ENCODE measurements around the gene WHRN.

DNA sequence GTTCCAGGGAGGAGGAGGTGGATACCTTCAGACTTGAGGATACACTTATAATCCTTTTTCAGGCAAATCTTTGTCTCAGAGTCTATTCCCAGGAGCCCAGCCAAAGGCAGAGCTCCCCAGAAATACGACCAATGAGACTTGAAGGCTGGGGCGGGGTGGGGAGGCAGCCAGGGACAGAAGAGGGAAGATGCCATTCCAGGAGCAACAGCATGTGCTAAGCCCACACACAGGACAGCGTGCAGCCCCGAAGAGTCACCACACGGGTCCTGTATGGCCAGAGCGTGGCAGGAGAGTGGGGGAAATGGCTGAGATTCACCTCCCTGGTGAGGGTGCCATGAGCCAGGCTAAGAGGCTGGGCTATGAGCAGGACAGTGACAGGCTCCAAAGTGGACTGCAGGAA, 35.2 kb downstream of the WHRN start:
- TF ChIP-seq MYC (IDR thresholded peaks at IDR 0.05; ENCODE audit: low read depth, low read length) (no peak), POLR2A (IDR thresholded peaks at IDR 0.05; ENCODE audit: extremely low read depth, insufficient read length) (no peak)

Data from NB4 (cell line).